Posterior vena cava (tissue), 2 donors: ENCODE measurements around the gene OXA1L. TPM values are rescaled to one million over a fixed set of nuclear protein-coding genes. Genes with fewer than 3 reads are reported as not detected.
"Not testable (repeated sequence)": the region's sequence is repeated elsewhere in the genome, so short reads cannot be mapped to it uniquely, and the experiment has no call there.

Experiments
- DNase-seq: peaks from one replicate; pipeline ENCODE4 v3.0.0-alpha.2; 2020; ENCODE audit warnings: low spot score
- intact Hi-C, 2 donors: fragments of 100-400 bp; cut with DNase I; formaldehyde crosslinking; loops; one replicate each; pipeline versions ENCODE4 v1.14.1 to v1.14.2; 2022 to 2023
- total RNA-seq, 2 donors: library from RNA; stranded (reverse); fragmentation: NEBNext Ultra II Directional; extraction: Animal tissue kit (Norgen Biotek cat#: 25700); gene quantifications; one replicate each; pipeline ENCODE4 v1.2.1, GENCODE V29; 2021
- donor health status: DM: yes; HTN: yes; CAD: no.
- donor health status: DM: yes; HTN: yes; CAD: no.

The OXA1L gene
- total RNA-seq, 2 donors from 2014 or later: 49.7 to 53.7 TPM

DNA sequence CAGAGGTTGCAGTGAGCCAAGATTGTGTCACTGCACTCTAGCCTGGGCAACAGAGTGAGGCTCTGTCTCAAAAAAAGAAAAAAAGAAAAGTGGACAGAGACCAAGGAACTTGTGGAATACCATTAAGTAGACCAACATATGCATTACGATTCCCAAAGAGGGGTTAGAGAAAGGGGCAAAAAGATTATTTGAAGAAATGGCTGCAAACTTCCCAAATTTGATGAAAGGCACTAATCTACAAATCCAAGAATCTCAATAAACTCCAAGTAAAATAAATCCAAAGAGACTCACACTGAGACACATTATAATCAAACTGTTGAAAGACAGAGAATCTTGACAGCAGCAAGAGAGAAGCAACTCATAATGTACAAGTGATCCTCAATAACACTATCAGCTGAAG lies 4.8 kb upstream of the OXA1L start:
- no peak for DNase-seq
- intact Hi-C loops: no loop called here

DNA sequence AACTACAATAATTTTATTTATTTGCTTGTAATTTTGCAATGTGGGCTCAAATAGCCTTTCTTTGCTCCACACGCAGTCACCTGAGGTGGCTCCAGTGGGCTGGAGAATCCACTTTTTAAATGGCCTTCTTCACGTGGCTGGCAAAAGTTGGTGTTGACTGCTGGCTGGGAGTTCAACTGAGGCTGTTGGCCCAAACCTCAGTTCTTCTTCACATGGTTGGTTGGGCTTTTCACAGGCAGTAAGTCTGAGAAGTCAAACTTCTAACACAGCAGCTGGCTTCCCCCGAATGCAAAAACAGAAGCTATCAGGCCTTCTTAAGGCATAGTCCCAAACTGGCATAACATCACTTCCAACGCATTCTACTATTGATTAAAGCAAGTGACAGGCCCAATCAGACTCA lies 2.1 kb upstream of the OXA1L start:
- no peak for DNase-seq
- intact Hi-C loops: no loop called here

DNA sequence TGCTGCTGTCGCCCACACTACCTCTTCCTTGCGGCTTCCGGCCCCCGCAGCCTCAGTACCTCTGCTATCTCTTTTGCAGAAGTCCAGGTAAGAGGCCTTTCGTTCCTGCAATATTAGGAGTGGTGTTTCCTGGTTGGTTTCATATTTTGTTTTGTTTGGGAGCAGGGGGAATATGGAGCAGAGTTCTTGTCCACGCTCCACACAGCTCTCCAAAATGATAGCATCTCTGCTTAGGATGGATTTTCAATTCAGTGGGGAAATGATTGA lies 768 bp downstream of the OXA1L start:
- no peak for DNase-seq
- intact Hi-C loops: no loop called here

DNA sequence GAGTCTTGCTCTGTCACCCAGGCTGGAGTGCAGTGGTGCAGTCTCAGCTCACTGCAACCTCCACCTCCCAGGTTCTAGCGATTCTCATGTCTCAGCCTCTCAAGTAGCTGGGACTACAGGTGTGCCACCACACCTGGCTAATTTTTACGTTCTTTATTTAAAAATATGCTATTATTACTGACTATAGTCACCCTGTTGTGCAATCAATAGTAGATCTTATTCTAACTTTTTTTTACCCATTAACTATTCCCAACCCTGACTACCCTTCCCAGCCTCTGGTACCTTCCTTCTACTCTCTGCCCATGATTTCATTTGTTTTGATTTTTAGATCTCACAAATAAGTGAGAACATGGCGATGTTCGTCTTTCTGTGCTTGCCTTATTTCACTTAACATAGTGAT lies 2.5 kb downstream of the OXA1L start:
- intact Hi-C loops: no loop called here
- no peak for DNase-seq

DNA sequence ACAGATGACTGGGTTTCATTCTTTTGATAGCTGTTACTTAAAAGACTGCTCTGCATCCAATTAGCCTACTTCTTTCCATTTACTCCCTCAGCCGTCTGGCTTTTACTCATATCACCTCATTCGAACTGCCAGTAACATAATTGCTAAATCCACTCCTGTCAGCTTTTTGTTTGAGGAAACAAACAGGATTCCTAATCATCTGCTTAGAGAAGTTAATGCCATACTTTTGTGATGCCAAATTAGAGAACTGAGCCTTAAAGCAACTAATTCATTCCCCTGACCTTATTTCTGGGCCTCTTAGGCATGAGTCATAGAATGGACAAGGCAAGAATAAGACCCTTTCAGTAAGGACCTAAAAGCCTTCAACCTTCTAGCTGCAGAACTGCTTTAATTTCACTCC lies 2.9 kb downstream of the OXA1L start:
- intact Hi-C loops: no loop called here
- DNase-seq: no peak

DNA sequence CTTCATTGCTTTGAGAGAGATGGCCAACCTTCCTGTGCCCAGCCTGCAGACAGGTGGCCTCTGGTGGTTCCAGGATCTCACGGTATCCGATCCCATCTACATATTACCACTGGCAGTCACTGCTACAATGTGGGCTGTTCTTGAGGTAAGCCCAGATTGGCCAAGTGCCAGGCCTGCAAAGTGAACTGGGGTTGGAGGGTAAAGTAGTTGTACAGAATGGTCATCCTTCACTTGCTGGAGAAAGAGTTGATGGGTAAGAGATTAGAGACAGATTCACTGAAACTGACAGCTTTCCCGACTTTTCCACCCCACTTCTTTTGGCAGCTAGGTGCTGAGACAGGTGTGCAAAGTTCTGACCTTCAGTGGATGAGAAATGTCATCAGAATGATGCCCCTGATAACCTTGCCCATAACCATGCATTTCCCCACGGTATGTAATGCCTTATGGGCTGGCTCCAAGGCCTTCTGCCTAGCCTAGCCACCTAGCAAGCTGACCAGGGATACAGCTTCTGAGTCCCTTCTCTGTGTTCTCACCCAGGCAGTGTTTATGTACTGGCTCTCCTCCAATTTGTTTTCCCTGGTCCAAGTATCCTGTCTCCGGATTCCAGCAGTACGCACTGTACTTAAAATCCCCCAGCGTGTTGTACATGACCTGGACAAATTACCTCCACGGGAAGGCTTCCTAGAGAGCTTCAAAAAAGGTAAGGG lies 4.1 kb downstream of the OXA1L start:
- intact Hi-C loops: no loop called here
- no peak for DNase-seq

DNA sequence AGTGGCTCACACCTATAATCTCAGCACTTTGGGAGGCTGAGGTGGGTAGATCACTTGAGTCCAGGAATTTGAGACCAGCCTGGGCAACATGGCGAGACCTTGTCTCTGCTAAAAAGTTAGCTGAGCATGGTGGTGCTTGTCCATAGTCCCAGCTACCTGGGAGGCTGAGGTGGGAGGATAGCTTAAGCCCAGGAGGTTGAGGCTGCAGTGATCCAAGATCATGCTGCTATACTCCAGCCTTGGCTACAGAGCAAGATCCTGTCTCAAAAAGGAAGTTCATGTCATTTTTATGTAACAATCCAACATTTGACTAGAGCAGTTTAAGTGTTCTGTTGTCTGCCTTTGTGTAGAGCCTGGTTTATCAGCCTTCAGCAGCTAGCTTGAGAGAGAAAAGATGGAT lies 6.2 kb downstream of the OXA1L start:
- no peak for DNase-seq
- intact Hi-C loops: no loop called here

DNA sequence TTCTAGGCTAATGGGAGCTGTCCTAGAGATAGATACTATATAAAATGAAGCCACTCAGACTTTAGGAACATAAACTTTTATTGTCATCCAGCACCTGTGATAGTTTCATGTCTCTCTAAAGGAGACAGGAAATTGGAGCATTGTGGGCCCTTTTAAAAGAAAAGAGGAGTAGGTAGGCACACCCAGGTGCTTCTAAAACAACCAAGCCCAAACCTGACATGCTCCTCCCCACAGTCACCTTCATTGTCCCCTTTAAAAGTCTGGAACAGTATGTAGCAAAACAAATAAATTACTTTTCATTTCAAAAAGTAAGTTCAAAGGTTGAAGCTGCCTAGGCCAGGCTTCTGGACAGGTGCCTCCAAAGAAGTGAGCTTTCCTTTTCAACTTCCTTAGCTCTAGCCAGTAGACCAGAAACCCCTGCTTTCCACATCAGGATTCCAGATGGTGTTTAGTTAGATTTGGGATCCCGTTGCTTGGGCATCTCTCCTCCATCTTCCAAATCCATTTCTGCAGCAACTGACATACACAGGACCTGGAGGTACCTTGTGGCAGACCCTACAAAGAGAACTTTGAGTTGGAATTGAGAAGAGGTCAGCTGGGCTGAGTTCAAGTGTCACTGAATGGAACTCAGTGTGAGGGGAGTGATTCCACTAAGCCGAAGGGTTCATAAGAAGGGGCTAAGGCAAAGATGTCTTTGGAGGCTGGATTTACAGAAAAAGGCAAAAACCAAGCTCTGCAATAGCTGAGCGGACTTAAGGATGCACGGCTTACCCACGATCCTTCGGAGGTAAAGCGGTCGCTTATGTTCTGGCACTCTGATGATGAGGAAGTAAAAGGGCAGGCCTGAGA lies 6.9 kb downstream of the OXA1L start:
- intact Hi-C loops: no loop called here
- no peak for DNase-seq

DNA sequence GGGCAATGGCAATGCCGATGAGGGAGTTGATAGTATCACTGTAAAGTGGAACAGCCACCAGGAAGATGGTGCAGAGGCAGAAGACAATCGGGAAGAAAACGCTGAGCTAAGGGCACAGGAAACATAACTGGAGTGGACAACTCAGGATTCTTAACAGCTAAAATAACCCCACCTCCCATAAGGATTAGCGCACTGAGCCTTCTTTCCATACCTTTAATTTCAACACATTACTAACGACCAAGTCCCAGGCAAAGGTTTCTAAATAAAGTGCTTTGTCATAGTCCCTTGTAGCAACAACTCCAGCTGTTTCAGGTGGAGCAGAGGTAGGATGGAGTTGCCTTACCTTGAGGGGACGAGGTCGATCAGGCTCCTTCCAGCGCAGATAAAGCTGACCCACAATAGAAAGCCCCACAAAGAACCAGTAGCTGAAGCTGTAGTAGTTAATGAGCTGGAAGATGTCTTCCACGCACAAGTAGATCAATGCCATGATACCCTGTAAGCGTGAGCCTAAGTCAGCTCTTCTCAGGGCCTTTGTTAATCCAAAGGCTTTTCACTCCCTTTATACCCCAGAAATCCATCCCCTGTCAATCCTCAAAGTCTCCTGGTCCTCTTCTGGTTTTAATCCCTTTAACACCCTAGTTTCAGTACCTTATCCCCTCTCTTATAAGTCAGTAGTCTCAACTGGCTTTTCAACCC lies 7.7 kb downstream of the OXA1L start:
- DNase-seq: no peak
- intact Hi-C loops: no loop called here

DNA sequence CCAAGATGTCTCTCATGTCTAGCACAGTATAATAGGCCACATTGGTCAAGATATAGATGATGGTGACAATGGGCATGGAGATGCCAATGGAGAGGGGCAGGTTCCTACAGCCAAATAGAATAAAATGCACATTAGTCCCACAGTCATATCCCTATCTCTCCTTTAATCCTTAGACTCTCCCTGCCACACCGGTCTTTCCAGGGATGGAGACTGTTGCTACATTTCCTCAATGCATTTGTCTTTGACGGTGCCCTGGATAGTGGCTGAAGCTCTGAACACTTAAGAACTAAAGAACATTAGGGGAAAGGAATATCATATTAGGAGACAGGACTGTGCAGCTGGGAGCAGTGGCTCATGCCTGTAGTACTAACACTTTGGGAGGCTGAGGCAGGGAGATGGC lies 9.7 kb downstream of the OXA1L start:
- DNase-seq: no peak
- intact Hi-C loops: no loop called here

DNA sequence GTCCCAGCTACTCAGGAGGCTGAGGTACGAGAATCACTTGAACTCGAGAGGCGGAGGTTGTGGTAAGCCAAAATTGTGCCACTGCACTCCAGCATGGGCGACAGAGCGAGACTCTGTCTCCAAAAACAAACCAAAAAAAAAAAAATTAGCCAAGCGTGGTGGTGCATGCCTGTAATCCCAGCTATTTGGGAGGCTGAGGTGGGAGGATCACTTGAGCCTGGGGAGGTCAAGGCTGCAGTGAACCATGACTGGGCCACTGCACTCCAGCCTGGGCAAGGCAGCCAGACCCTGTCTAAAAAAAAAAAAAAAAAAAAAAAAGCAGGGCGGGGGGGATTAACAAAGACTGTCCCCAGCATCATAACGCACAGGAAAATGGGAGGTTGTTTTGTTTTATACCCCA lies 10.4 kb downstream of the OXA1L start:
- intact Hi-C loops, DNase-seq: not testable (repeated sequence)

DNA sequence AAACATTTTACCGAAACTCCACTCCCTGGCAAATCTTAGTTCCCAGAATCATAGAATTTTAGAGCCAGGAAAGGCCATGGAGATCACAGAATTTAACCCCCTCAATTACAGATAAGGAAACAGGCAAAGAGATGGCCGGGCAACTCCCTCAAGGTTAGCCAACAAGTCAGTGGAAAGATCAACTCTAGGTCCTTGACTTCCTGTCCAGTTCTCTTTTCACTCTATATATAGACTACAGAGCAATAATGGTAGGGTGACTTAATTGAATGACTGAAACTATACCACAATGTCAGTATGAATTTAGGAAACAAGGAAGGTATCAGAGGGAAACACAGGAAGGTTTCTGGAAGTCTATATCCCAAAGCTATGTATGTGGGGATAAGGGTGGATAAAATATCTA lies 11.6 kb downstream of the OXA1L start:
- no peak for DNase-seq
- intact Hi-C loops: no loop called here

DNA sequence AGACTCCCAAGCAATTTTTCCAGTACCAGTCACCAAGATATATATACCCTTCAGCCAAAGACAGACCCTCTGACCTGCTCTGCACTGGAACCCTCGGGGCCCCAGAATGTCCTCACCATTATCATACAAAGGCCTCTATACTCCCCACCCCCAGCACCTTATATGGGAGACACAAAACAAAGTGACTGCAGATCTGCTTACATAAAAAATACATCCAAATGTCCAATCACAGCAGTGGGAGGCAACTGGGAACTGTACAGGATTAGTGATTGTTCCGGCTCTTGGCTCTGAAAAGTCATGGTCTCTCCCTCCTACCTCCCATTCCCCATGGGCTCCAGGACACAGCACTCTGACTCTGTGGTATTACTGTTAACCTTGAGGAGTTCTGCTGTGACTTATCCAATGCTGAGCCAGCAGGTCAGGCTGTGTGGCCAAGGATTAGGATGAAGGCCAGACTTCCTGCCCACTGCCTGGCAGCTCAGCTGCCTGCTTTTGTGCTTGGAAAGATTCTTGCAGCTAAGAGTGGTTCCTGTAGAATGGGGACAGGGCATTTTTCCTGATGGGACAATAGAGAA lies 13.7 kb downstream of the OXA1L start:
- no peak for DNase-seq
- intact Hi-C loops: no loop called here

DNA sequence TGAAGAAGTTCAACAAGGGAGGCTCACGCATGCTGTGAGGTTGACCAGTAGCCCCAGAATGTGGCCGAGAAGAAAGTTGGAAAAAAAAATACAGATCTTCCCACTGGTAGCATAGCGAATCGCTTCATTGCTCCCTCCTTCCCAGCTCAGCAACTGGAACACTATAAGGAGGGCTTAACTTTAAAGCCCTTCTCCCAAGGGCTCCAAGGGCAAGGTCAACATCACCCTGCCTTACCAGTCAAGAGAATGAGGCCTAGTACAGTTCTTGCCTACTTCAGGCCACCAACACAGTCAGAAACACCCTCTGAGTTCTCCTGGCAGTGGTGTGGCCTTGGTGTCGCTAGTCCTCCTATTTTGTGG lies 14.4 kb downstream of the OXA1L start:
- no peak for DNase-seq
- intact Hi-C loops: no loop called here

DNA sequence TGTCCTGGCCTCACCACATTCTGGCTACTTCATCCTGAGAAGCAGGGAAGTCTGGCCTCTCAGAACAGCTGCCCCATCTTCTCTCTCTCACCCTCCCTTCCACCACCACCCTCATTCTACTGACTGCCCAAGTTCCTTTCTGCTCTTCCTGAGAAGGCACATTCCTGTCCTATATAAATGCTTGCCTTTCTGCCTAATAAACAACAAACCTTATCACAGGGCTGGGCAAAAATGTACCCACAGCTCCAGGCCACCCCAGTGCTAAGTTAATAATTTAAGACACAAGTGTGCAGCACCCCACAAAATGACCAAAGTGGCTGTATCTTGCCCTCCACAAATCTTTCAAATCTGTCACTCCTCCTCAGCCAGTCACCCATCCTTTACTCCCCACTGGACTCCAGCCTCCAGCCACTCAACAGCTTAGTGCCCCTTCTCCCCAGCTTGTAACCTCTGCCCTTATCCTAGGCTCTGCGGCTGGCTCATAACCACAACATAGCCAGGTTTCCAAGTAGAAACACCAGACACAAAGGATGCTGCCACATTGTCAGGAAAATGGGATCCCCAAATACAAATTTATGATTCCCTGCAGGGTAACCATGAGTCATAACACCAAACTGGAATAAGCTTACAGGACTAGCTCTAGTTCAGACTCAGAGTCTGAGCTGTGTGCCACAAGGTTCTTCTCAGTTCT lies 15.0 kb downstream of the OXA1L start:
- no peak for DNase-seq
- intact Hi-C loops: no loop called here

DNA sequence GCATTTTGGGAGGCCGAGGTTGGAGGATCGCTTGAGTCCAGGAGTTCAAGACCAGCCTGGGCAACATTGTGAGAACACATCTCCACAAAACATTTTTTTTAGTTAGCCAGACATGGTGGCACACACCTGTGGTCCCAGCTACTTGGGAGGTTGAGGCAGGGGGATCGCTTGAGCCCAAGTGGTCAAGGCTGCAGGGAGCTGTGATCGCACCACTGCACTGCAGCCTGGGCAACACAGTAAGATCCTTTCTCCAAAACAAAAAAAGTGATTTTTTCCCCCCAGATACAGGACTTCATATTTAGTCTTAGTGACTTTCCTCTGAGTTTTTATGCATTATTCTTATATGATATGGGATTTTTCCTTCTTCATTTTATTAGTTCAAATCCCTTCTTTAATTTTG lies 20.2 kb downstream of the OXA1L start:
- DNase-seq: no peak
- intact Hi-C loops: no loop called here

DNA sequence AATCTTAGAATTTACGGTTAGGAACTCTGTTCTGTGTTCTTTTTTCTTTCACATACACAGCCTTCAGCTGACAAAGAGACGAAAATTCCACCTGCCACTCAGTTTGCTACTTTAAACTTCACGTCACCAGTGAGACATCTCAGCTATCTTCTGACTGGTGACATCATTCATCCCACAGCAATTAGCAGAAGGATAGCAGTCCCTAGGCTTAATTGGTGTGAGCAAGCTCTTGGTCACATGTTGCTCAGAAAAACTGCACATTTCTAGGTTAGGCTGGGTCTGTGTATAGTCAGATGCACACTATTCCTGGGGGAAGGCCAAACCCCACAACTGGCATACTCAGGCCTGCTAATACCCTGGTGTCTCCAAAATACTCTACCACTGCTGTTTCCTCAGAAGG lies 24.8 kb downstream of the OXA1L start:
- intact Hi-C loops: no loop called here
- DNase-seq: no peak

DNA sequence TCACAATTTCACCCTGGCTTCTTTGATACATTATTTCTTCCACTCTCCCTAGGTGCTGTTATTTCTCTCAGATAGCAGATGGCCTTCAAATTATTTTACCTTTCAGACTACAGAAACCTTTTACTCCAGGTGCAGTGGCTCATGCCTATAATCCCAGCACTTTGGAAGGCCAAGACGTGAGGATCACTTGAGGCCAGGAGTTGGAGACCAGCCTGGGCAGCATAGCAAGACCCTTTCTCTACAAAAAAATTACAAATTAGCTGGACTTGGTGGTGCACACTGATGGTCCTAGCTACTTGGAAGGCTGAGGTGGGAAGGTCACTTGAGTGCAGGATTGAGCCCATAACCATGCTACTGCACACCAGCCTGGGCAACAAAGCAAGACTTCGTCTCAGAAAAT lies 25.7 kb downstream of the OXA1L start:
- DNase-seq: no peak
- intact Hi-C loops: no loop called here

DNA sequence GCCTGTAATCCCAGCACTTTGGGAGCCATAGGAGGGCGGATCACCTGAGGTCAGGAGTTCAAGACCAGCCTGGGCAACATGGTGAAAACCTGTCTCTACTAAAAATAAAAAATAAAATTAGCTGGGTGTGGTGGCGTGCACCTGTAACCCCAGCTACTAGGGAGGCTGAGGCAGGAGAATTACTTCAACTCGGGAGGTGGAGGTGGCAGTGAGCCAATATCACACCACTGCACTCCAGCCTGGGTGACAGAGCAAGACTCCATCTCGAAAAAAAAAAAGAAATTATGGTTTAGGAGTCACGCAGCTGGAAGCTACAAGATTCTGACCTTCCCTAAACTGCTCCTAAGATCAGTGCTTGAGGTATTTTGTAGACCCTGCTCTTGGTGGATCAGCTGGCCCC lies 27.1 kb downstream of the OXA1L start:
- intact Hi-C loops, DNase-seq: not testable (repeated sequence)

DNA sequence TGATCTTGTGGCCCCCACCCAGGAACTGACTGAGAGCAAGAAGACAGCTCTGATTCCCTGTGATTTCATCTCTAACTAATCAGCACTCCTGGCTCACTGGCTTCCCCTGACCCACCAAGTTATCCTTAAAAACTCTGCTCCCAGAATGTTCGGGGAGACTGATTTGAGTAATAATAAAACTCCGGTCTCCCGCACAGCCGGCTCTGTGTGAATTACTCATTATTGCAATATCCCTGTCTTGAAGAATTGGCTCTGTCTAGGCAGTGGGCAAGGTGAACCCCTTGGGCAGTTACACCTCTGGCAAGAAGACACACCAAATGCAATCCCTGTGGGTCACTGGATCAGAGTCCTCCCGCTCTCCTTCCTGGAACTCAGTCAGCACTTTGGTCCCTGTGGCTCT lies 27.5 kb downstream of the OXA1L start:
- no peak for DNase-seq
- intact Hi-C loops: no loop called here
